Calu3 (cell line): ENCODE measurements around the gene GNLY. TPM values are rescaled to one million over a fixed set of nuclear protein-coding genes. Genes with fewer than 3 reads are reported as not detected.
A peak's percentile ranks its signal among the peaks of the same experiment; 100 is the strongest.

Experiments
- BruUV-seq: library from RNA; stranded (reverse); fragments of 400-500 nt; replicated peaks from 2 replicates; lab custom pipeline; 2021; lab: Mats Ljungman, UMichigan
- CTCF ChIA-PET: fragments of 300-600 bp; sonication (Branson Sonifier 250); formaldehyde crosslinking; loops from one replicate; lab custom pipeline; 2022; ENCODE audit warnings: antibody characterized with exemption; lab: Charles Lee
- DNase-seq: peaks from one replicate; pipeline ENCODE4 v3.0.0; 2022
- H3K27ac Mint-ChIP-seq: one replicate; pipeline ENCODE4 v1.8.0; 2022; ENCODE audit warnings: mixed read lengths; ENCODE audit not compliant: unreplicated experiment
- H3K27me3 Mint-ChIP-seq: one replicate; pipeline ENCODE4 v1.8.0; 2022; ENCODE audit warnings: mixed read lengths; ENCODE audit not compliant: unreplicated experiment
- H3K36me3 Mint-ChIP-seq: one replicate; pipeline ENCODE4 v1.8.0; 2022; ENCODE audit warnings: mild to moderate bottlenecking, moderate library complexity, mixed read lengths; ENCODE audit not compliant: insufficient read depth, unreplicated experiment
- H3K4me1 Mint-ChIP-seq: one replicate; pipeline ENCODE4 v1.8.0; 2022; ENCODE audit warnings: mild to moderate bottlenecking, low read depth, mixed read lengths; ENCODE audit not compliant: unreplicated experiment
- H3K4me3 Mint-ChIP-seq: one replicate; pipeline ENCODE4 v1.8.0; 2022; ENCODE audit warnings: mild to moderate bottlenecking, low read depth, moderate library complexity, mixed read lengths; ENCODE audit not compliant: unreplicated experiment
- H3K9me3 Mint-ChIP-seq: one replicate; pipeline ENCODE4 v1.8.0; 2022; ENCODE audit warnings: low read depth, mixed read lengths; ENCODE audit not compliant: unreplicated experiment
- CTCF ChIP-seq: fragments of 200-600 bp; IDR thresholded peaks from one replicate; pipeline ENCODE4 v1.8.0; 2022; ENCODE audit warnings: antibody characterized with exemption; ENCODE audit not compliant: unreplicated experiment
- intact Hi-C: fragments of 100-400 bp; cut with micrococcal nuclease; formaldehyde crosslinking; loops from one replicate; pipeline ENCODE4 v1.10.0; 2022; ENCODE audit not compliant: unreplicated experiment
- total RNA-seq: library from RNA; stranded (reverse); gene quantifications from 2 replicates; pipeline ENCODE4 v1.2.3, GENCODE V29; 2022

The GNLY gene
- total RNA-seq, 1 experiment from 2014 or later: not detected

GRCh38 chr2:85728342-85728741 is 34.2 kb downstream of the GNLY start:
- CTCF ChIA-PET: interaction anchor here (0.6 to 2.3 kb wide), 10 partner anchors 14 to 96 kb away, joined by 3 to 28 read pairs (median 5); no protein-coding TSS in a partner anchor
- H3K27me3 Mint-ChIP-seq: peaks cover 43% of the 10 kb centered on the region
- no peak for TF ChIP-seq CTCF
- no peak overlapping the region for H3K4me3 Mint-ChIP-seq
- H3K27ac Mint-ChIP-seq: no peak overlapping the region
- peaks cover 5% of the 10 kb centered on the region for H3K4me1 Mint-ChIP-seq
- no TSS peak for BruUV-seq
- H3K9me3 Mint-ChIP-seq: no peaks in the 10 kb centered on the region
- intact Hi-C loops: loop anchor here (10.0 kb wide), 1 partner anchor 356 kb away; no protein-coding TSS in a partner anchor
- DNase-seq: no peak
- no peaks in the 10 kb centered on the region for H3K36me3 Mint-ChIP-seq

- TF ChIP-seq CTCF: peak; percentile 94
- Mint-ChIP-seq H3K27ac (no peak overlapping the region), H3K36me3 (no peaks in the 10 kb centered on the region), H3K9me3 (no peaks in the 10 kb centered on the region), H3K4me1 (peaks cover 5% of the 10 kb centered on the region), H3K4me3 (no peak overlapping the region), H3K27me3 (peaks cover 35% of the 10 kb centered on the region)
- intact Hi-C loops: loop anchor here (1.0 to 10.0 kb wide), 2 partner anchors 85 to 356 kb away; no protein-coding TSS in a partner anchor
- no TSS peak for BruUV-seq
- CTCF ChIA-PET: interaction anchor here (0.6 to 2.3 kb wide), 13 partner anchors 13 to 98 kb away, joined by 3 to 28 read pairs (median 4); no protein-coding TSS in a partner anchor
- DNase-seq: peak; percentile 94
Observed at GRCh38 chr2:85728883-85729824, 35.0 kb downstream of the GNLY start.

- CTCF ChIA-PET: interaction anchor here (0.6 to 2.3 kb wide), 3 partner anchors 42 to 276 kb away, joined by 3 to 28 read pairs (median 3); no protein-coding TSS in a partner anchor
- no peak overlapping the region for H3K4me3 Mint-ChIP-seq
- H3K4me1 Mint-ChIP-seq: peaks cover 5% of the 10 kb centered on the region
- H3K9me3 Mint-ChIP-seq: no peaks in the 10 kb centered on the region
- H3K36me3 Mint-ChIP-seq: no peaks in the 10 kb centered on the region
- no TSS peak for BruUV-seq
- DNase-seq: no peak
- H3K27me3 Mint-ChIP-seq: peaks cover 26% of the 10 kb centered on the region
- no peak for TF ChIP-seq CTCF
- H3K27ac Mint-ChIP-seq: no peak overlapping the region
- intact Hi-C loops: loop anchor here (1.0 to 10.0 kb wide), 2 partner anchors 84 to 355 kb away; no protein-coding TSS in a partner anchor
Observed at GRCh38 chr2:85729825-85730510, 35.8 kb downstream of the GNLY start.

- H3K27me3 Mint-ChIP-seq: peaks cover 18% of the 10 kb centered on the region
Observed at GRCh38 chr2:85730686-85731230, 36.6 kb downstream of the GNLY start.

More at GRCh38 chr2:85730686-85731230, 36.6 kb downstream of the GNLY start:
- no peaks in the 10 kb centered on the region for H3K36me3 Mint-ChIP-seq
- peaks cover 5% of the 10 kb centered on the region for H3K4me1 Mint-ChIP-seq
- CTCF ChIA-PET: interaction anchor here (2.3 kb wide), 1 partner anchor 83 kb away, joined by 28 read pairs; no protein-coding TSS in a partner anchor
- TF ChIP-seq CTCF: no peak
- H3K4me3 Mint-ChIP-seq: no peak overlapping the region
- H3K9me3 Mint-ChIP-seq: no peaks in the 10 kb centered on the region
- BruUV-seq: no TSS peak
- H3K27ac Mint-ChIP-seq: no peak overlapping the region
- no peak for DNase-seq
- intact Hi-C loops: no loop called here
